ENCODE measurements around the gene FHIT. TPM values are rescaled to one million over a fixed set of nuclear protein-coding genes. Genes with fewer than 3 reads are reported as not detected.
"Not testable (repeated sequence)": the region's sequence is repeated elsewhere in the genome, so short reads cannot be mapped to it uniquely, and the experiment has no call there.

The FHIT gene
- total RNA-seq, 2 donors from 2014 or later = 10.4 to 15.8 TPM

DNA sequence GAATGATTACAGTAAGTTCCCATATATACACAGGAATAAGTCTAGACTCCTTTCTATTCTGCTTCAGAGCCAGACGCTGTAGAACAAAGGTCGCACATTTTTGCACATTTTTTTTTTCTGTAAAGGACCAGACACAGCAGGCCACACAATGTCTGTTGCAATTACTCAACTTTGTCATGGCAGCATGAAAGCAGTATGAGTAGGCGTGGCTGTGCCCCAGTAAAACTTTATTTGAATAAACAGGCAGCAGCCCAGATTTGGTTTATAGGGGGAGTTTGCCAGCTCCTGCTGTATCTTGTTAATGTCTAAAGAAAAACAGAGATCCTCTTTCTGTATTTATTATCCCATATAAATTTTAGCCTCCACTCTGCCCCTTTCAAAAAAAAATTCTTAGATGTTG is 708.3 kb downstream of the FHIT start:
- no peaks in the 10 kb centered on the region for H3K9me3 ChIP-seq
- TF ChIP-seq POLR2A (IDR thresholded peaks at IDR 0.05) = no peak
- TF ChIP-seq, protein P1, sequence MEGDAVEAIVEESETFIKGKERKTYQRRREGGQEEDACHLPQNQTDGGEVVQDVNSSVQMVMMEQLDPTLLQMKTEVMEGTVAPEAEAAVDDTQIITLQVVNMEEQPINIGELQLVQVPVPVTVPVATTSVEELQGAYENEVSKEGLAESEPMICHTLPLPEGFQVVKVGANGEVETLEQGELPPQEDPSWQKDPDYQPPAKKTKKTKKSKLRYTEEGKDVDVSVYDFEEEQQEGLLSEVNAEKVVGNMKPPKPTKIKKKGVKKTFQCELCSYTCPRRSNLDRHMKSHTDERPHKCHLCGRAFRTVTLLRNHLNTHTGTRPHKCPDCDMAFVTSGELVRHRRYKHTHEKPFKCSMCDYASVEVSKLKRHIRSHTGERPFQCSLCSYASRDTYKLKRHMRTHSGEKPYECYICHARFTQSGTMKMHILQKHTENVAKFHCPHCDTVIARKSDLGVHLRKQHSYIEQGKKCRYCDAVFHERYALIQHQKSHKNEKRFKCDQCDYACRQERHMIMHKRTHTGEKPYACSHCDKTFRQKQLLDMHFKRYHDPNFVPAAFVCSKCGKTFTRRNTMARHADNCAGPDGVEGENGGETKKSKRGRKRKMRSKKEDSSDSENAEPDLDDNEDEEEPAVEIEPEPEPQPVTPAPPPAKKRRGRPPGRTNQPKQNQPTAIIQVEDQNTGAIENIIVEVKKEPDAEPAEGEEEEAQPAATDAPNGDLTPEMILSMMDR (IDR thresholded peaks at IDR 0.05) = no peak
- ATAC-seq (no peak), DNase-seq (no peak)
- no peak overlapping the region for H3K4me3 ChIP-seq
- intact Hi-C loops (cut with DNase I) = no loop called here
- 76 to 87% methylated on average over 3 of the region's 3 CpGs for WGBS, 2 donors
- H3K27ac ChIP-seq = no peak overlapping the region
- no peaks in the 10 kb centered on the region for H3K27me3 ChIP-seq
- H3K4me1 ChIP-seq = no peaks in the 10 kb centered on the region
- H3K36me3 ChIP-seq (replicated peaks in 1 of 2; ENCODE audit: insufficient read depth in 1 of 2, low read depth in 2 of 2) = no peaks in the 10 kb centered on the region

DNA sequence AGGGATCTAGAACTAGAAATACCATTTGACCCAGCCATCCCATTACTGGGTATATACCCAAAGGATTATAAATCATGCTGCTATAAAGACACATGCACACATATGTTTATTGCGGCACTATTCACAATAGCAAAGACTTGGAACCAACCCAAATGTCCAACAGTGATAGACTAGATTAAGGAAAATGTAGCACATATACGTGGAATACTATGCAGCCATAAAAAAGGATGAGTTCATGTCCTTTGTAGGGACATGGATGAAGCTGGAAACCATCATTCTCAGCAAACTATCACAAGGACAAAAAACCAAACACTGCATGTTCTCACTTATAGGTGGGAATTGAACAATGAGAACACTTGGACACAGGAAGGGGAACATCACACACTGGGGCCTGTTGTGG is 711.9 kb downstream of the FHIT start:
- ATAC-seq; H3K36me3 ChIP-seq (replicated peaks in 1 of 2; ENCODE audit: insufficient read depth in 1 of 2, low read depth in 2 of 2); H3K4me1 ChIP-seq; DNase-seq; H3K4me3 ChIP-seq; H3K27ac ChIP-seq; H3K9me3 ChIP-seq; intact Hi-C loops (cut with DNase I); H3K27me3 ChIP-seq: not testable (repeated sequence)
- 92 to 94% methylated on average over 2 of the region's 2 CpGs for WGBS, 2 donors

DNA sequence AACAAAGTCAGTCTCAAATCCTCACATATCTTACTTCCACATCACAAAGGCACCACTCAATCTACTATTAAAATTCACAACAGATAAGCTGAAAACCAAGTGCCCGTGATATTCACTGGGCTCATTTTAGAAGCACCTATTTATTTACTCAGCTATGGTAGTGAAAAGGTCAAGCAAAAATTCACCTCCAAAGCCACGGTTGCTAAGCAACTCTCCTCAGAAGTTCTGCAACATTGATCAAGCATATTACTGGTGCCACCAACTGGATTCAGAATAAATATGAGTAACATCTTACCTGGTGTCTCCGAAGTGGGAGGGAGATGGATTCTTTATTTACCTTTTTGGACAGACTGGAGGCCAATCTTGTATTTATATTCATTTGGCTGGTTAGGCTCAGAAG is 714.8 kb downstream of the FHIT start:
- DNase-seq = no peak
- no peak for ATAC-seq
- no peaks in the 10 kb centered on the region for H3K36me3 ChIP-seq (replicated peaks in 1 of 2; ENCODE audit: insufficient read depth in 1 of 2, low read depth in 2 of 2)
- H3K4me1 ChIP-seq = no peaks in the 10 kb centered on the region
- 50 to 52% methylated on average over 3 of the region's 3 CpGs for WGBS, 2 donors
- H3K4me3 ChIP-seq = no peak overlapping the region
- no peaks in the 10 kb centered on the region for H3K9me3 ChIP-seq
- no peak overlapping the region for H3K27ac ChIP-seq
- H3K27me3 ChIP-seq = no peaks in the 10 kb centered on the region
- TF ChIP-seq, protein P1 (IDR thresholded peaks at IDR 0.05) = no peak
- no peak for TF ChIP-seq POLR2A (IDR thresholded peaks at IDR 0.05)
- intact Hi-C loops (cut with DNase I) = no loop called here

DNA sequence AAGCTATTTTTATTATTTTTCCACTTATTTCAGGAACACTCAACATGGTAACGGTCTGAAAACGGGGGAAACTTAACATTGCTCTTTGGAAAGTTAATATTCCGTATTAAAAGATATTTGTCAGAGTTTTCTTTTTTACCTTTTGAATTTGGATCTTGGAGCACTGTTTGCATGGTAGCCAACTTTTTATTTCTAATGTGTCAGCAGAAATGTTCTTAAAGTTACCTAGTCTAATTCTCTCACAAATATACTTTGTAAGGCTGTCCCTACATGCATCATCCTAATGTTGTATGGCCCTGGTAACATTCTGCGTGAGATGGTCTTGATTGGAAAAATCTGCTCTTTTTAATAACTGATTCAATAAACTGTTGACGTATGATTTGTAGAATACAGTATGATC is 719.5 kb downstream of the FHIT start:
- H3K36me3 ChIP-seq (replicated peaks in 1 of 2; ENCODE audit: insufficient read depth in 1 of 2, low read depth in 2 of 2) = no peaks in the 10 kb centered on the region
- no peak for TF ChIP-seq POLR2A (IDR thresholded peaks at IDR 0.05)
- TF ChIP-seq, protein P1 (IDR thresholded peaks at IDR 0.05) = no peak
- ATAC-seq = no peak
- H3K27ac ChIP-seq = no peak overlapping the region
- H3K9me3 ChIP-seq = no peaks in the 10 kb centered on the region
- no peak for DNase-seq
- 92 to 96% methylated on average over 5 of the region's 5 CpGs for WGBS, 2 donors
- no peaks in the 10 kb centered on the region for H3K27me3 ChIP-seq
- no peak overlapping the region for H3K4me3 ChIP-seq
- intact Hi-C loops (cut with DNase I) = no loop called here
- H3K4me1 ChIP-seq = no peaks in the 10 kb centered on the region

DNA sequence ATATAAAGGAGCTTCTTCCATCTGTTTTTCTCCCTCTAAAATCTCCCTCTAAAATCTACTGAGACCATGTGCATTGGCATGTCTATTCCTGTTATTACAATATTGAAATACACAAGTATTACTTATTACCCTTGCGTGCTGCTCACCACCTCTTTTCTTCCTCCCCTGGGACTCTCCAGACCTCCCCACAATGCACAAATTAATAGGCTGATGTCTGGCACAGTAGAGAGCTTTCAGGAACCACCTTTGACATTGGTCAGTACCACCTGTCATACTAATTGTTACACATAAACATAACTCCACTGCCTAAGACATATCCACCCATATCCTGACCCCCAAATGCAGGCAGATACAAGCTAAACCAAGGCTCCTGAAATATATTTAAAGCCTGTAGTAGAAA is 722.6 kb downstream of the FHIT start:
- 82 to 96% methylated on average over 1 of the region's 1 CpG for WGBS, 2 donors
- intact Hi-C loops (cut with DNase I) = no loop called here
- Histone ChIP-seq H3K9me3 (no peaks in the 10 kb centered on the region), H3K4me3 (no peak overlapping the region), H3K4me1 (no peaks in the 10 kb centered on the region), H3K36me3 (replicated peaks in 1 of 2; ENCODE audit: insufficient read depth in 1 of 2, low read depth in 2 of 2) (no peaks in the 10 kb centered on the region), H3K27ac (no peak overlapping the region), H3K27me3 (no peaks in the 10 kb centered on the region)
- ATAC-seq (no peak), DNase-seq (no peak)
- no peak for TF ChIP-seq POLR2A (IDR thresholded peaks at IDR 0.05)
- TF ChIP-seq, protein P1 (IDR thresholded peaks at IDR 0.05) = no peak
